ENCODE results near the gene FAM120B. TPM values are rescaled to one million over a fixed set of nuclear protein-coding genes. Genes with fewer than 3 reads are reported as not detected.

Gene FAM120B
- total RNA-seq, 2 experiments from 2014 or later: 23.9 to 25.0 TPM

GRCh38 chr6:170286246-170286933, 20.2 kb upstream of the FAM120B start:
- no peak for DNase-seq
- peaks cover 5% of the 10 kb centered on the region for H3K36me3 Mint-ChIP-seq (ENCODE audit: low read depth)
- peaks cover 51% of the 10 kb centered on the region for H3K27me3 Mint-ChIP-seq
- H3K9me3 Mint-ChIP-seq: no peaks in the 10 kb centered on the region
- CTCF ChIA-PET: no interaction called here
- H3K27ac Mint-ChIP-seq: no peak overlapping the region
- H3K4me3 Mint-ChIP-seq: no peak overlapping the region
- peaks cover 17% of the 10 kb centered on the region for H3K4me1 Mint-ChIP-seq
- POLR2A ChIA-PET: interaction anchor here (0.5 to 1.0 kb wide), 4 partner anchors 14 to 519 kb away, joined by 3 to 5 read pairs (median 4); no protein-coding TSS in a partner anchor

- Mint-ChIP-seq H3K4me3 (no peak overlapping the region), H3K9me3 (no peaks in the 10 kb centered on the region), H3K27ac (no peak overlapping the region), H3K4me1 (peaks cover 20% of the 10 kb centered on the region), H3K27me3 (peaks cover 52% of the 10 kb centered on the region), H3K36me3 (ENCODE audit: low read depth) (peaks cover 5% of the 10 kb centered on the region)
- ChIA-PET POLR2A (interaction anchor here (0.5 to 1.0 kb wide), 4 partner anchors 14 to 520 kb away, joined by 3 to 5 read pairs (median 4); no protein-coding TSS in a partner anchor), CTCF (no interaction called here)
- DNase-seq: no peak
These were observed 19.7 kb upstream of the FAM120B start for GRCh38 chr6:170286934-170287265.

DNA sequence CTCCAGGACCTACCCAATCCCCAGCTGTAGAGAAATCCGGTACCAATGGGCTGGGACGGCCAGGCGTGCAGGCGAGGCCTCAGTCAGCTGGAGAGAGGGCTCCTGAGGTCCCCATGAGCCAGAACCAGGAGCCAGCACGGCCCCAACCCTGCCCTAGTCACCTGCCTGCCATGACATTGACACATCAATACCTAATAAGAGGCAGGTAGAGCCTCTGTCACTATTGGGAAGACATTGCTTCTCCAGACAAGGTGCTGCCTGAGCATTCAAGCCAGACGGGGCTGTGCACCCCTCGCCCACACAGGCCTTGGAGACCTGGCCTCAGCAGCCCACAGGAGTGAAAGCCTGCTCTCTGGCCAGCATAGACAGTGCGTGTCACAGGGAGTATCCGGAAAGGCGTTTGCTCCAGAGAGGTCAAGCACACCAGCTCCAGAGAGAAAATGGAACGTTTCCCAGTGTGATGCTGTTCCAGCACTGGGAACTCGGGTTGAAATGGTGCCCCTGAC, 19.1 kb upstream of the FAM120B start:
- Mint-ChIP-seq H3K4me3 (no peak overlapping the region), H3K4me1 (peaks cover 25% of the 10 kb centered on the region), H3K27me3 (peaks cover 57% of the 10 kb centered on the region), H3K9me3 (no peaks in the 10 kb centered on the region), H3K27ac (no peak overlapping the region), H3K36me3 (ENCODE audit: low read depth) (peaks cover 5% of the 10 kb centered on the region)
- ChIA-PET POLR2A (interaction anchor here (0.9 kb wide), 1 partner anchor 20 kb away, joined by 5 read pairs; no protein-coding TSS in a partner anchor), CTCF (no interaction called here)
- no peak for DNase-seq

DNA sequence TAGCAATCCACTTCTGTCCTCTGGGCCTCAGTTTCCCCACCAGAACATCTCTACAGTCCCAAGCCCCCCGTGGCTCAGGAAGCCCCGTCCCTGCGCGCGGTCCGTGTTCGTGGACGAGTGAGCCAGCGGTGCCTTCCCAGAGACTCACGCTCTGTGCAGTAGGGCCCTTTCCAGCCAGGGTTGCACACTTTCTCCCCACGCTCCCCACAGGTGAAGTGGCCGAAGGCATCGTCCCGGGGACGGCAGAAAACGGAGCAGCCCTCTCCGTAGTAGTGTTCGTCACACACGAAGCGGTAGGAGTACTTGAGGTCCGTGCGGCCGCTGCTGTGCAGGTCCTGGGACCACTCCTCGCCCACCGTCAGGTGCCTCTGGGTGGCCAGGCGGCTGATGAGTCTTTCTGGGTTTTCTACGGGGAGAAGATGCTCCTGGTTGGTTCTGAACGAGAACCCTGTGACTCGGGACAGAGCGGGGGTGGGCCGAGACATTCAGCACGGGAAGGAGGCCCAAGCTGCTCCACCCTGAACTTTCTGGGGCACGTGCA, 18.4 kb upstream of the FAM120B start:
- H3K27ac Mint-ChIP-seq: no peak overlapping the region
- H3K36me3 Mint-ChIP-seq (ENCODE audit: low read depth): peaks cover 5% of the 10 kb centered on the region
- POLR2A ChIA-PET: no interaction called here

DNA sequence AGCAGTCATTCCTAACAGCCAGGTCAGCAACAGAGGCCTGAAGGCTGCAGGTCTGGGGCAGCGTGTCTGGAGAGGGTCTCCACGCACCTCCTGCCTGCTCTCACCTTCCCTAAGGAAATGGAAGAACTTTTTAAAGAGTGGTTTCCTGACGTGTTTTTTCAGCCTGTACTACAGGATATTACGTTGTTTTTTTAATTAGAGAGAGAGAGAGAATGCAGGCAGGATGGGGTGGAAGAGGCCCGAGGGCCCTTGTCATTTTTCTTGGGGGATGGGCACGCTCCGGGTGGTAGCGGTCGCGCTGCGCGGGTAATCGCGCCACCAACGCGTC, 17.7 kb upstream of the FAM120B start:
- H3K36me3 Mint-ChIP-seq (ENCODE audit: low read depth): peaks cover 5% of the 10 kb centered on the region
- ChIA-PET CTCF (no interaction called here), POLR2A (no interaction called here)
- DNase-seq: no peak
- no peak overlapping the region for H3K27ac Mint-ChIP-seq
- H3K4me1 Mint-ChIP-seq: peaks cover 33% of the 10 kb centered on the region
- H3K27me3 Mint-ChIP-seq: peaks cover 71% of the 10 kb centered on the region
- peak overlapping the region; percentile 62 for H3K4me3 Mint-ChIP-seq
- H3K9me3 Mint-ChIP-seq: no peaks in the 10 kb centered on the region

More for the DNA sequence above, 18.4 kb upstream of the FAM120B start:
- Mint-ChIP-seq H3K4me1 (peaks cover 30% of the 10 kb centered on the region), H3K9me3 (no peaks in the 10 kb centered on the region), H3K27me3 (peaks cover 65% of the 10 kb centered on the region), H3K4me3 (no peak overlapping the region)
- CTCF ChIA-PET: no interaction called here
- DNase-seq: no peak

GRCh38 chr6:170289180-170289931, 17.2 kb upstream of the FAM120B start:
- H3K9me3 Mint-ChIP-seq: no peaks in the 10 kb centered on the region
- peaks cover 38% of the 10 kb centered on the region for H3K4me1 Mint-ChIP-seq
- ChIA-PET POLR2A (interaction anchor here (1.7 kb wide), 1 partner anchor 18 kb away, joined by 3 read pairs; no protein-coding TSS in a partner anchor), CTCF (no interaction called here)
- H3K27ac Mint-ChIP-seq: no peak overlapping the region
- H3K27me3 Mint-ChIP-seq: peaks cover 74% of the 10 kb centered on the region
- H3K36me3 Mint-ChIP-seq (ENCODE audit: low read depth): peaks cover 5% of the 10 kb centered on the region
- H3K4me3 Mint-ChIP-seq: peak overlapping the region; percentile 62
- DNase-seq: no peak

DNA sequence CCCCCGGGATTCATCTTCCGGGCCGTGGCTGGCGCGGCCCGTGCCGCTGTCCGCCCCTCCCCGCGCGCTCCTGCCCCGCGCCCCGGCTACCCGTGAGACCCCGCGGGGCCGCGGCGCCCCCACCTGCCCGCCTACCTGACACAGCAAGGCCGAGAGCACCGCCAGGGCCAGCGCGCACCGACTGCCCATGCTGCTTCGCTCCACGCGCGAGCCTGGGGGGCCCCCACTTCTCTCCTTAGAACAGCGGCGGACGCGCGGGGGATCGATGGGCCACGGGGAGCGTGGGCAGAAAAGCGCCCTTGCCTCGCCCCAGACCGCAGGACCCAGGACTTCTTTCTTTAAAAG, 16.6 kb upstream of the FAM120B start:
- H3K9me3 Mint-ChIP-seq: no peaks in the 10 kb centered on the region
- peak overlapping the region; percentile 67 for H3K4me3 Mint-ChIP-seq
- H3K27me3 Mint-ChIP-seq: peaks cover 77% of the 10 kb centered on the region
- POLR2A ChIA-PET: interaction anchor here (0.8 to 1.7 kb wide), 2 partner anchors 10 to 18 kb away, joined by 3 read pairs; no protein-coding TSS in a partner anchor
- peaks cover 38% of the 10 kb centered on the region for H3K4me1 Mint-ChIP-seq
- peaks cover 5% of the 10 kb centered on the region for H3K36me3 Mint-ChIP-seq (ENCODE audit: low read depth)
- DNase-seq: no peak
- H3K27ac Mint-ChIP-seq: no peak overlapping the region
- CTCF ChIA-PET: interaction anchor here (0.7 to 0.9 kb wide), 2 partner anchors 240 to 500 kb away, joined by 3 read pairs; no protein-coding TSS in a partner anchor

- H3K27me3 Mint-ChIP-seq: peaks cover 75% of the 10 kb centered on the region
- no peaks in the 10 kb centered on the region for H3K9me3 Mint-ChIP-seq
- peak within 1 kb of the TSS; percentile 67 for H3K4me3 Mint-ChIP-seq
- ChIA-PET CTCF (interaction anchor here (0.7 to 0.9 kb wide), 3 partner anchors 240 to 501 kb away, joined by 3 to 4 read pairs (median 3); no protein-coding TSS in a partner anchor), POLR2A (interaction anchor here (0.8 to 1.7 kb wide), 2 partner anchors 11 to 17 kb away, joined by 3 read pairs; no protein-coding TSS in a partner anchor)
- H3K4me1 Mint-ChIP-seq: peaks cover 41% of the 10 kb centered on the region
- peaks cover 5% of the 10 kb centered on the region for H3K36me3 Mint-ChIP-seq (ENCODE audit: low read depth)
- H3K27ac Mint-ChIP-seq: no peak within 1 kb of the TSS
- peak; percentile 29 for DNase-seq
These were observed 16.0 kb upstream of the FAM120B start, which contains the start of gene DLL1 for GRCh38 chr6:170290296-170291128. Gene DLL1 (minus strand): TSS chr6:170291078. CDS start chr6:170290139, 939 bp downstream.

DNA sequence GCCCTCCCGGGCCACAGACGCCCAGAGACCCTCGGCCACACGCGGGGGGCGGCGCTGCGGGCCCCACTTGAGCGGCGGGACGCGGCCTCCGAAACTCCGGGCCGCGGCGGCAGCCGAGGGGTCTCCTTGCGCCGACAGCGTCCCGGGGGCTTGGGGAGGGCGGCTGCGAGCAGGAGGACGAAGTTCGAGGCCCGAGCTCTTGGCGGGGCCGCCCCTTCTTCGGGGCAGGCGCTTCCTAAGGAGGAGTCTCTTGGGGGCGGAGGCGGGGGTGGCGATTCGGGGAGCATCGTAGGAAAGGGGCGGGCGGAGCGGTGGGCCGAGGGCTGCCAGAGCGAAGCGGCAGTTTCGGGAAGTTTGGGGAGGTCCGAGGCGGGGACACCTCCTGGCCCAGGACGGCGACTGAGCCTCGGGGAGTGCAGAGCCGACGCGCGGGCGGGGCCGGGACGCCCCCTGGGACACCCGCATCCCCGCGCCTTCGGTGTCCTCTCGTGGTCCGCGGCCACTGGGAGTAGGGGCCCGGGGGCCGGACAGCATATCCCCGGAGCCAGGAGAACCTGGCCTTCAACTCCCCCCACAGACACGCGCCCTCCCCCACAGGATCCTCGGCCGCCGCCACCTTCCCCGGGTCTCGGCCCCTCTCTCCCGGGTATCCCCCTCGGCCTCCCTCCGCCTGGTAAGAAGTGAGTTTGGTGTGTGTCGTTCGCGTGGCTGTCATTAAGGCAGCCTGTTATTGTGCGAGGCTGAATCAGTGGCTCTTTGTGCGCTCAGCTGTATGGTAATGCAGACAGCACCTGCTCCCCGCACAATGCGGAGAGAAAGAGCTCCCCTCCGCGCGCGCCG, 15.1 kb upstream of the FAM120B start:
- Mint-ChIP-seq H3K4me1 (peaks cover 42% of the 10 kb centered on the region), H3K9me3 (no peaks in the 10 kb centered on the region), H3K27me3 (peaks cover 72% of the 10 kb centered on the region), H3K27ac (no peak overlapping the region), H3K36me3 (ENCODE audit: low read depth) (peaks cover 5% of the 10 kb centered on the region), H3K4me3 (peak overlapping the region; percentile 66)
- CTCF ChIA-PET: interaction anchor here (0.7 to 3.0 kb wide), 4 partner anchors 292 to 459 kb away, joined by 3 to 11 read pairs (median 6); no protein-coding TSS in a partner anchor
- peak; percentile 29 for DNase-seq
- POLR2A ChIA-PET: interaction anchor here (1.0 to 1.7 kb wide), 2 partner anchors 11 to 16 kb away, joined by 3 read pairs; no protein-coding TSS in a partner anchor

DNA sequence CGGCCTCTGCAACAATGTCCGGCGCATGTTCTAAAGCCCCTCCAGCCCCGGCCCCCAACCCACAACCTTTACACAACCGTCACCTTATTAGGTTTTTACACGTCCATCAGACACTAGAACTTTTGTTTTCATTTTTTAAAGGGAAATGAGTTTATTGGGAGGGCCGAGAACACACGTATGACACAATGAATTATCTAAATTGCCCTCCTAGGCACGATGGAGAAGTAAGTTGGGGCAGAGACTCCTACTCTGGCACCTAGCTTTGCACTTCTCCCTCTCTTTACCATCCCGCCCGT, 14.5 kb upstream of the FAM120B start:
- Mint-ChIP-seq H3K27me3 (peaks cover 67% of the 10 kb centered on the region), H3K27ac (no peak overlapping the region), H3K4me3 (peak overlapping the region; percentile 66), H3K9me3 (no peaks in the 10 kb centered on the region), H3K36me3 (ENCODE audit: low read depth) (peaks cover 5% of the 10 kb centered on the region), H3K4me1 (peaks cover 42% of the 10 kb centered on the region)
- ChIA-PET CTCF (interaction anchor here (1.6 to 3.0 kb wide), 2 partner anchors 341 to 460 kb away, joined by 8 to 11 read pairs; no protein-coding TSS in a partner anchor), POLR2A (interaction anchor here (1.0 kb wide), 1 partner anchor 10 kb away, joined by 3 read pairs; no protein-coding TSS in a partner anchor)
- DNase-seq: no peak

DNA sequence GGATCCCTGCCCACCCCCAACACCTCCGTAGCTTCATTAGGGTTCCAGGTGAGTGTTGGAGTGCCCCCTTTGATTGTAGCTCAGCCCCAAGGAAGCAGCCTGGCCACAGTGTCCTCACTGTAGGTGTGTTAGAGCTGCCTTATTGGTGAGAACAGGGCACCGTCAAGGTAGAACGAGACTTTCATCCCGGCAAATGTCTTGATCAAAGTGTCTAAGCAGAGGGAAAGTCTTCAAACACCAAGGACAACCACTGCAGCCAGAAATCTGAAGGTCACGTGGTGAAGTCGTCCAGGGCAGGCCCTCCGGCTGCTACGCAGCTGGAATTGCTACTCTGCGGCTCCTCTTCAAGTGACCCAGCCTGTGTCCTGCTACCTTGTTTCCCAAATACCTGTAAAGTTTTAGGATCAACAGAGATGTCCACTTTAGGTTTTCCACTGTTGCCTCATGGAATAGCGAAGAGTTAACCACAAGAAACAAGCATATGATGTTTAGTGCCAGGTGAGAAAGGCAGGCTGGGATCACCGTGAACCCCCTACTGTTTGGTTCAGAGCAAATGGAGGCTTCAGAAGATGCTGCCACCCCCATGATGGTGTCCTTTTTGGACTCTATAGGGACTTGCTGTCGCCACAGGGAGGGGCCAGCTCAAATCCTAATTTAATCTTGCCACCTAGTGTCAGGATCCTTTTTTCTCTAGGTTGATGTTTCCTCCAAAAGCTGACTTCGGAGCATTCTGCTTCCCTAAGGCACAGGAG, 14.0 kb upstream of the FAM120B start:
- DNase-seq: no peak
- Mint-ChIP-seq H3K27me3 (peaks cover 66% of the 10 kb centered on the region), H3K4me1 (peaks cover 42% of the 10 kb centered on the region), H3K9me3 (no peaks in the 10 kb centered on the region), H3K4me3 (no peak overlapping the region), H3K27ac (no peak overlapping the region), H3K36me3 (ENCODE audit: low read depth) (peaks cover 5% of the 10 kb centered on the region)
- ChIA-PET POLR2A (interaction anchor here (0.6 to 1.0 kb wide), 2 partner anchors 10 to 503 kb away, joined by 3 read pairs; no protein-coding TSS in a partner anchor), CTCF (interaction anchor here (1.6 to 3.0 kb wide), 2 partner anchors 342 to 461 kb away, joined by 8 to 11 read pairs; no protein-coding TSS in a partner anchor)
